Esophagus mucosa (tissue), 1 donor: ENCODE measurements around the gene RPUSD1. TPM values are rescaled to one million over a fixed set of nuclear protein-coding genes. Genes with fewer than 3 reads are reported as not detected.

ENCODE experiments used
- ATAC-seq: fragments of 200-7000 bp; cut with Tn5 transposase; one replicate; pipeline ENCODE4 v1.9.1; 2020
- total RNA-seq: library from RNA; stranded (reverse); gene quantifications from one replicate; pipeline ENCODE4 v1.2.4, GENCODE V29; 2023
- donor health status: DM: yes; HTN: yes; CAD: no.

The RPUSD1 gene
- total RNA-seq, 1 donor from 2014 or later: 14.4 TPM

DNA sequence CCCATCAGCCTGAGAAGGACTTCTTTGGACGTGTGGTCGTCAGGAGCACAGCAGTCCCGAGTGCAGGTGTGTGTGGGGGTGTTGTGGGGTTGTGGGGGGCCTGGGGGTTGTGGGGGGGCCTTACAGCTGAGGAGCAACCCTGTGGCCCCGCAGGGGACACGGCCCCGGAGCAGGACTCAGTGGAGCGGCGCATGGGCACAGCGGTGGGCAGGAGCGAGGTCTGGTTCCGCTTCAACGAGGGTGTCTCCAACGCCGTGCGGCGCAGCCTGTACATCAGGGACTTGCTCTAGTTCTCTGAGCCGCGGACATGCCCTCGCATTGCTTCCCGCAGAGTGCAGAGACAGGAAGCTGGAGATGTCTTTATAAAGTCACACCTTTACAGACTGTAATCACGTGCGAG, 9.5 kb upstream of the RPUSD1 start:
- no peak for ATAC-seq

- ATAC-seq: peak; percentile 5
These were observed 8.9 kb upstream of the RPUSD1 start for GRCh38 chr16:797120-797420.

- ATAC-seq: no peak
These were observed 8.3 kb upstream of the RPUSD1 start for GRCh38 chr16:796296-797119.

- peak; percentile 81 for ATAC-seq
These were observed 7.5 kb upstream of the RPUSD1 start for GRCh38 chr16:795580-796229.

GRCh38 chr16:794853-795466, 6.8 kb upstream of the RPUSD1 start:
- ATAC-seq: no peak

GRCh38 chr16:794091-794822, 6.1 kb upstream of the RPUSD1 start:
- no peak for ATAC-seq

DNA sequence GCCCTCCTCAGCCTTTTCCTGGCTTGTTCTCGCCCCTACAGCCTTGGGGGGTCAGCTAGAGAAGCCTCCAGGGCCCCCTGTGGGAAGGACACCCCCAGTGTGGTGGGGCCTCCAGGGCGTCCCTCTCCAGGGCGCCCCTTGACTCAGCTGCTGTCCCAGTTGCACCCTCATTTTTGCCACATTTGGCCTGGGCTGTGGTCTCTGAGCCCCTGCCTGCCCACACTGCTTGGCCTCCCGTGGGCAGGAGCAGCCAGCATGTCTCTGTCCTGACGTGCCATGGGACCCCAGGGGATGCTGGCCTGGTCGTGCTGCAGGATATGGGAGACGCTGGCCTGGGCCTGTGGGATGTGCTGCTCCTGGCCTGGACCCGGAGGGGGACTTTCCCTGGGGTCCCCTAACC, 5.2 kb upstream of the RPUSD1 start:
- no peak for ATAC-seq

- ATAC-seq: no peak
These were observed 4.2 kb upstream of the RPUSD1 start for GRCh38 chr16:792221-792995.

GRCh38 chr16:791131-791530, 3.0 kb upstream of the RPUSD1 start:
- ATAC-seq: no peak

GRCh38 chr16:790086-790485, 1.9 kb upstream of the RPUSD1 start:
- ATAC-seq: no peak

GRCh38 chr16:789191-789850, 1.1 kb upstream of the RPUSD1 start:
- ATAC-seq: no peak

DNA sequence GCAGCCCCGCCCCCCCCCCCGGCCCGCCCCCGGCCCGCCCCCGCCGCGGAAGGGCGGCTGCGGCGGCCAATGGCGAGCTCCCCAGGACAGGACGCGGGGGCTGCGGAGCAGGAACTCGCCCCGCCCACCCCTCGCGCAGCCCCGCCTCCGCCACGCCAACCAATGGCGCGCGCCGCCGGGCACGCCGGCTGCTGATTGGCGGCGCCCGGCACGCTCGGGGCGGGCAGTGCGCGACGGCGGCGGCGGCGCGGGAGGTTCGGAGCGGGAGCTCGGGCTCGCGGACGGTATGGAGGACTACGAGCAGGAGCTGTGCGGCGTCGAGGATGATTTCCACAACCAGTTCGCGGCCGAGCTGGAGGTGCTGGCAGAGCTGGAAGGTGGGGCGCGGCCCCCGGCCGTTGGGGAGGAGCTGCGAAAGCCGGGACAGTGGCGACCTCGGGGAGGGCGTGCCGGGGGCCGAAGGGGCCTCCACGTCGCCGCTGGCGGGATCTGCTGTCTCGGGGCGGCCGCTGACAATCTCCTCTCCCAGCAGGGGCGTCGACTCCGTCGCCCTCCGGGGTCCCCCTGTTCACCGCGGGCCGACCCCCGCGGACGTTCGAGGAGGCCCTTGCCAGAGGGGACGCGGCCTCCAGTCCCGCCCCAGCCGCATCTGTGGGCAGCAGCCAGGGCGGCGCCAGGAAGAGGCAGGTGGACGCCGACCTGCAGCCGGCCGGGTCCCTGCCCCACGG, 382 bp upstream of the RPUSD1 start, which contains the start of gene CHTF18:
Gene CHTF18, plus strand, starts transcription at position 222 of the 728 bp plus-strand sequence. Its CDS starts 65 bp downstream, at position 287.
- ATAC-seq: peak; percentile 87

DNA sequence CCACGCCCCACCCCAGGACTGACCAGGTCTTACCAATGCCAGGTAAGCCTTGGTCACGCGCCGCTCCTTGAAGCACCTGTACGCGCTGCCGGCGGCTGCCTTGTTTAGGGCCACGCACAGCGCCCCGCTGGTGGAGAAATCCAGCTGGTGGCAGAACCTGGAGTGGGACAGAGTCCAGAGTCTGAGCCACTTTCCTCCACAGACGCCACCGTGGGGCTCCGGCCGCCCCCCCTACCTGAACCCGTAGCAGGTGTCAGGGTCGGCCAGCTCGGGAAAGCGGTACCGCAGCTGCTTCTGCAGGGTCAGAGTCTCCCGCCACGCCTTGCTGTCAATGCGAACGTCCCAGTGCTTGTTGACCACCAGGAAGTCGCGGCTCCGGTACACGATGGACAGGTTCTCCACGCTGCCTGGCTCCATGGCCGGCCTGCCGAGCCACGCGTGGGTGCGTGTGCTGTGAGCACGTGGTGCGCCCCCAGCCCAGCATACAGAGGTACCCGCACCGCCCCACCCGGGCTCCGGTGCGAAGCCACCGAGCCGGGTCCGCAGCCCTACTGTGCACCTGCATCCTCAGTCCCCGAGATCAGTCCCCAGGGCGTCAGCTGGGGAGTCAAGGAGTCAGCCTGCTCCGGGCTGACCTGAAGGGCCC, 737 bp downstream of the RPUSD1 start:
- no peak for ATAC-seq

- no peak for ATAC-seq
These were observed 2.3 kb downstream of the RPUSD1 start for GRCh38 chr16:785563-786535.

- no peak for ATAC-seq
These were observed 3.8 kb downstream of the RPUSD1 start for GRCh38 chr16:784431-784830.

- no peak for ATAC-seq
These were observed 4.6 kb downstream of the RPUSD1 start for GRCh38 chr16:783404-784161.

GRCh38 chr16:782766-783403, 5.3 kb downstream of the RPUSD1 start:
- ATAC-seq: peak; percentile 57

- ATAC-seq: no peak
These were observed 5.9 kb downstream of the RPUSD1 start for GRCh38 chr16:782258-782657.
